HG03378 (cell line): ENCODE measurements around the gene NPAS2.

Source experiments
- ATAC-seq: cut with Tn5 transposase; IDR thresholded peaks from one replicate; pipeline ENCODE4 v1.9.1; 2021; ENCODE audit warnings: mild to moderate bottlenecking, moderate library complexity; ENCODE audit not compliant: unreplicated experiment

NPAS2 gene

DNA sequence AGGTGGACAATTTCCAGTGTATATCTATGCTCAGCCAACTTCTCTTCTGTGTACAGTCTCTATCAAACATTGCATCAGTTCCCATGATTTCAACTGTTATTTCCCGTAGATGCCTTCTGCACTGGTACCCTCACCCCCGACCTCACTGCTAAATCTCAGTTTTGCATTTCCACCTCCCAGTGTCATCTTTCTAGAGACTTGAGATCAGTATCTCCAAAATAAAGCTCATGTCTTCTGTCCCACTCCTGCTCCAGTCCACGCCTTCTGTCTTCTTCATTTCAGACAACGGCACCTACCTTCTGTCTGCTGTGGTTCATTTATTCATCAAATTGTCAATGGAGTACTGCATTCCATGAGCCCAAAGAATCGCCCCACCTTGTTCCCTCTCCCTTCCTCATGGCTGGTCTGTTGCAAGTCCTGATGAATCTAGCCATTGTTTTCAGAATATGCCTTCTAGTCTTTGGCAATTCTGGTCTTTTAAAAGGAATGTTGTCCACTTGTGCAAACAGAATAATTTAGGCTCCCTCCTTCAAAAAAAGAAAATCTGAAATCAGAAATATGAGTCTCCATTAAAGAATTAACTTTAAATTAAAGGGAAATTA lies 23.3 kb upstream of the NPAS2 start:
- no peak for ATAC-seq

DNA sequence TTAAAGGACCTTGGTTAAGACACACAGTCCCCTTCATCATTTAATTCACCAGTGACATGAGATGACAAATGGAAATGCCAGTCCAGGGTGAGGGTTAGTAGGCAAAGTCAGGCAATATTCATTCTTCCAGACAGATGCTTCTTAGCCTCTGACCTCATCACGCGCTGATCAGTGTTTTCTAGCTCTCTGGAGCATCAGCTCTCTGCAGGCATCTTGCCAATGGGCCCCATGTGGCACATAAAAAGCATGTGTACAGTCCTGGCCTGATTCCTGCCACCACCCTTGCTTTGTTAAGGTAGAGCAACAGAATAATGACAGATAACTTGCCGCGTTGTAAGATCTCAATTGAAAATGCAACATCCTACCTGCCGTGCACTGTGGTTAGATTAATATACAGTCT lies 20.3 kb upstream of the NPAS2 start:
- ATAC-seq, result no peak

DNA sequence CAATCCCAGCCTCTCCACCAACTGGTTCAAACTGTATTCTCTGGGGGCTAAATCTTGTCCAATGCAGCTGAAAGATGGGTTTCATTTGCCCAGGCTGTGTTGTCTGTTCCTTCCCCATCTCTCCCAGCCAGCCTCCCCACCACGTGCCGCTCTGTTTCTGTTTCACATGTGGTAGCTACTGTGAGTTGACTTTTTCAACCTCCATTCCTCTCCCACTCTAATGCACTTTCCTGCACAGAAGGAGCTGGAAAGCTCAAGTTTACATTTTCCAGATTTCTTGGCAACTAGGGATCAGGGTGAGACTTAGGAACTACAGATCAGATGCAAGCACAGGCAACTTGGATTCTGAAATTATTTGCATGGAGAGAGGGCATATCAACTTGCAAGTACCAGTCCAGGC lies 19.0 kb upstream of the NPAS2 start:
- no peak for ATAC-seq

DNA sequence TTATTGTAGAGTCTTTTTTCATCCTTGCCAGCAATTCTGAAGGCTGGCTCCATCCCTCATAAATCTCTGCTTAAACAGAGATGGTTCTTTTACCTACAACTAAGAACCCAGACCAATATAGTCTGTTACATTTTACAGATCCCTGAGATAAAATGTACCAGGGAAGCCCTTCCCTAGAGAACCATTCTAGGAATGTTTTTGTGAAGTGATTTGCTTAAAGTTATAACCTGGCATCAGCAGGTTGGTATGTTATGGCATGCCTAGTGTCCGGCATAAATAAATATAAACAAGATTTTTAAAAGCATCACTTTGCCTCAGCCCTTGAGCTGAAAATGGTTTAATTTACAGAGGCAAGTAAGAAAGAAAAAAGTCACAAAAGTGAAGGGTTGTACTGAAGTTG lies 18.5 kb upstream of the NPAS2 start:
- no peak for ATAC-seq

DNA sequence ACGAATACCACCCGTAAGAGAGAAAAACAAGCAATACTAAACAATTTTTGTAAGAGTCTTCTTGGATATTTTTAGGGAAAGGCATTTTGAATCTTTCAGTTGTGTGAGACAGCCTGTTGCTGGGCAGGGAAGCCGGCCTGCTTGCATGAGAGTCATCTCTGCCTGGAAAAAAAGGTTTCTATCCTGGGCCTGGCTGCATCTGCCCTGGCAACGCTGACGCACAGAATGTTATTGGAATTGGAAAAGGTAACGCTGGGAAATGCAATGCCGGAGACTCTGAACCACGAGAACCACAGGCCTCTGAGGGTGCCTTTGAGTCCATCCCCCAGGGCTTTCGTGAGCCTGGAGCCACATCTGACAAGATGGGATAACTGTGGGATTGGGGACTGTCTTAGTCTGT lies 17.9 kb upstream of the NPAS2 start:
- no peak for ATAC-seq

DNA sequence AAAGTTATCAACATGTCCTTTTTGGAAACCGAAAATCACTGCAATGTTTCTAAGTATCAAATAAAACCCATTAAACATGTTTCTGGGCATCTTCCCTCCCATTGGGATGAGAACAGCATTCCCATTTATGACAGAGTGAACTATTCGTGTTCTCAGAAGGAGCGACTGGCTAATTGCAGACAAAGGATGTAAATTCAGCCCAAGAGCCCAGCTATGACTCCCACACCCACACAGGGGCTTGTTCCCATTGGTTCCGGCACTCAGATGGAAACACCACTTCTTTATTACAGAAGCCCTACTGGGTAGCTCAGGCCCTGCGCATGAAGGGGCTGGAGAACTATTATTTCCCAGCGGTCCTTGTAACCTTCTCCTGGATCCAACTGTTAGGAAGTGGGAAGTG lies 16.6 kb upstream of the NPAS2 start:
- ATAC-seq, result no peak

DNA sequence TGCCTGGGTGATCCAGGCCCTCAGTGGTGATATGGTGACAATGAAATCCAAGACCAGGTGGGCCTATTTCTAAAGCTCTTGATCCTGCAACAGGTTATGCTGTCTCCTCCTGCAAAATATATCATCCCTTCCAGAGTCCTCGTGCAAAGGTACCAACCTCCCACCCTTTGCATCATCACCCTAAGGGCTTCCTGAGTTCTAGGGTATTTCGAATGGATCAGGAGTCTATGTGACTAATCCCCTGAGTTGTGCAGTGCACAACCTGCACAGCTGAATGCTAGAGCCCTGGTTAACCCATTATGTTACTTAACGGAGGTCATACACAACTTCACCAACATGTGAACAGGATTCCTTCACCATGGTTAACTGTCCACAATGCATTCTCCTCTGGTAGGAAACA lies 13.4 kb upstream of the NPAS2 start:
- ATAC-seq, result no peak

DNA sequence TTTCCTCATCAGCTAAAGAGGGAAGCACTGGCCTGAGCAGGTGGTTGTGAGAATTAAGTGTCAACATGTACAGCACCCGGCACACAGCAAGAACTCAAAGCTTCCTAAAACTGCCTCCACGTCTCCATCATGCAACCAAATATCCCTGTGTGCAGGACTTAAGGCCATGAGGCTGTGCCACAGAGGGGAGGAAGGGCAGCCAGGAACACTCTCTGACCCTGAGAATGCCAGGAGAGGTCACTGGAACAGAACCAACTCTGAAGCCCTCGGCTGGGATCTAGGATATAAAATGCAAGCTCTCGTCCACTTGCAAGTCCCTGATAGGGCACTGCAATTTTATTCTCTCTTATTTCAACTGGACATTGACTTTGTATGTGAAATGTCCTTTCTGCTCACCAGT lies 12.2 kb upstream of the NPAS2 start:
- no peak for ATAC-seq

DNA sequence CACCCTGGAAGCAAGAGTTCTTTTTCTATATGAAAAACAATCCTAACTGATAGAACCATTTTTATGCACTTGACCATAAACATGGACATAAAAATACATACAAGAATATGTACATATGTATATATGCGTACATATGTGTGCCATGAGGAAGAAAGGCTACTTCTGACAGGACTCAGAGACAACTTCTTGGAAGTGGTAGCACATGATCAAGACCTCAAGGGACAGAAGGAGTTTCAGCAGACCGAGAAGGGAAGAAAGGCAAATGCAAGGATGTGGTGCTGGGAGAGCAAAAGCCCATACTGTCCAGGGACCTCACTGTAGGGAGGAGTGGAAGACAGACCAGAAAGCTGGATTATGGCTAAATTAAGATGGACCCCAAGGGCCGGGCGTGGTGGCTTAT lies 11.4 kb upstream of the NPAS2 start:
- no peak for ATAC-seq

DNA sequence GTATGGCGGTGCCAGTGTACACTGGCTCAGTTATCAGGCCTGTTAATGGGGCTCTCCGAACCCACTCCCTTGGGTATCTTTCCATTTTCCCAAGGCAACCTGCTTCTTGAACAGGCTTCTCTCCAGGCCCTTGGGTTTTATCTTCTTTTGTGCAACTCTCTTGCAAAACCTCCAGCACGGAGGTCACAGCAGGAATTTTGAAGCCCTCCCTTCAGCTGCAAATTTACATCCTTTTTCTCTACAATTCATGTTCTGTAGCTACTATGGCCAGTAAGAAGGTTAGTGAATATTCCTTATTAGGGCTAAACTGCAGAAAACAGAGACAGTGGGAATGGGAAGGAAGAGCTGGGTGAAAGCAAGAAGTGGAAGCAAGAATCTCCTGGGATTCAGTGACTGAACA lies 10.4 kb upstream of the NPAS2 start:
- no peak for ATAC-seq

DNA sequence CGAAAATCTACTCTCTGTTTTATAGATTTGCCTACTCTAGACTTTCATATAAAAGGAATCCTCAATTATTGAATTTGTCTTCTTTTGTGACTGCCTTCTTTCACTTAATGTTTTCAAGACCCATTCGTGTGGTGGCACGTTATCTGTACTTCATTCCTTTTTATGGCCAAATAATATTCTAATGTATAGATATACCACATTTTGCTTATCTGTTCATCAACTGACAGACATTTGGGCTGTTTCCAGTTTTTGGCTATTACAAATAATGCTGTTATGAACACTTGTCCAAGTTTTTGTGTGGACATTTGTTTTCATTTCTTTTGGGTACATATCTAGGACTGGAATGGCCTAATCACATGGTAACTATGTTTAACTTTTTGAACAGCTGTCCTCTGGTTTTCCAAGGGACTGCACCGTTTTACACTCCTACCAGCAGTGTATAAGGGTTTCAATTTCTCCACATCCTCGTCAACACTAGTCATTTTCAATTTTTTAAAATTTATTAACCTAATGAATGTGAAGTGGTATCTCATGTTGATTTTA lies 9.3 kb upstream of the NPAS2 start:
- no peak for ATAC-seq

DNA sequence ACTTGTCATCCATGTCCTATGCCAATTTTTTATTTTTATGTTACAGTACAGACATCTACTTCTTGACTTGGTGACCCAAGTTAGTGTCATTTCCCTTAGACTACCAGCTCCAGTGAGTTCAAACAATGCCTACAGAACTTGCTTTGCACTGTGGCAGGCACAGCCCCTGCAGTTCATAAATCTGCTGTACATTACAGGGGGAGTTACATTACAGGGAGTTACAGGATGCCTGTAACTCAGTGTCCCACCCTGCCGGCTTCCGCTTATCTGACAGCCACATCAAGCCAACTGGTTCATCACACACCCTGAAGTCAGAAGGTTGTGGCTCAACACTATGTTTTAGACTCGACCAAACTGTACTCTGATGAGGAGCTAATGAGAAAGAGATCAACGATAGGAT lies 7.8 kb upstream of the NPAS2 start:
- ATAC-seq, result no peak

DNA sequence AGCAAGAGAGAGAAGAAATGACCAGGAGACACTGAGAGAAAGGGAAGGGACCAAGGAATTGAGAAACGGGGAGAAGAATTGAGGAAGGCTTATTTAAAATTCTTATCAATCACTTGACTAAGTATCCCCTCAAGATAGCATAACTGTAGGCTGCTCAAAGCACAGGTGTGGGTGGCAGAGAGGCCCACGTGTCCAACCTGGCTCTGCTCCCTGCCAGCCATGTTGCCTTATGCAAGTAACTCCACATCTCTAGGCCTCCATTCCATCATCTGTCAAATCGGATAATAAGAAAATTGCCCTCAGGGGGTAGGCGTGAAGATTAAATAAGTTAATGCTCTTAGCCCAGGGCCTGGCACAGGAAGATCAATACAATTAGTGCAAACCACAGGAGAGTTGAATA lies 7.4 kb upstream of the NPAS2 start:
- no peak for ATAC-seq

DNA sequence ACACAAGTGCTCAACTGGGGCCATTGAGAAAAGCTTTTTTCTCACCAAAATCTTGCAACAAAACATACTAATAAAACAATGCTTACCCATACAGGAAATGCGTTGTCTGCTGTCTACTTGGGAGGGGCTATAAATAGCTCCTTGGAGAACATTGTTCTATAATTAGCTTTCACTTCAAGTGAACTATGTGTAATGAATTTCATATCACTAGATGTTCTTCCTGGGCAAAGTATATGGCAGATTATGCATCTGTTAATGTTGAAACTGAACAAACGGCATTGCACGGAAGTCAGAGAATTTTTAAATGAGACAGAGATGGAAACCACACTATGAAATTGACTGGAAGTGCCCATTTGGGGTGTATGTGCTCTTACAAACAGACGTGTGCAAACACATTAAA lies 6.4 kb upstream of the NPAS2 start:
- ATAC-seq, result no peak

DNA sequence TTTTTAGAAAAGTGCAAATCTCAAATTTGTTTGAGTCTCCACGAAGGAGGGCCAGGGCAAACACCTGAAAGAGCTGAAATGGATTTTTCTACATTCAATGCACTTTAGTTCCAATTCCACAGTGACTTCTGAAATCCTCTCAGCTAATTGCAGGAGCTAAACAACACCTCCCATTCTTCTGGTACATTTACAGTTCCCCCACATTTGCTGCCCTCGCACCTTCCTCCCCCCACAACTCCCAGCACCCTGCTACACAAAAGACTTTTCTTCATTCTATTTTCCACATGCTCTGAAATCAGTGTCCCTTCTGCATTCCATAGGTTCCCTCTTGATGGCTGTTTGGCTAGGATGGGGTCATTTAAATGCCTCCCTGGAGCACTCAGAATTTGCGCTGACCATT lies 5.9 kb upstream of the NPAS2 start:
- ATAC-seq, result no peak

DNA sequence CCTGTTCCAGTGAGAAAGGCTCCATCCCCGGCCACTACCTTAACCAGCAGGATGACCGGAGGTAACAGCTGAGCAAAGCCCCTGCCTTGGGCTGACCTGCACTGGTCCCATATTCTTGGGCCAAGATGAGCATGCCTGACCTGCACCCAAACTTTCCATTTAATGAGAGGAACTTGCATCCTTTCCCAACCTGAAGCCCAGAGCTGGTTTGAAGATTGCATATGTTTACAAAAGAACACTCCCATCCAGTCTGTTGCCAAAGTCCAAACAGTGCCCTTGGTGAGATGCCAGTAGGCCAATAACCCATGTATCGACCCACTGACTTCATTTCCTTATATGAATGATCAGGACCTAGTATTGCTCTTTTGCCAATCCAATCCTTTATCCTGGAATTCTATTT lies 5.5 kb upstream of the NPAS2 start:
- no peak for ATAC-seq

DNA sequence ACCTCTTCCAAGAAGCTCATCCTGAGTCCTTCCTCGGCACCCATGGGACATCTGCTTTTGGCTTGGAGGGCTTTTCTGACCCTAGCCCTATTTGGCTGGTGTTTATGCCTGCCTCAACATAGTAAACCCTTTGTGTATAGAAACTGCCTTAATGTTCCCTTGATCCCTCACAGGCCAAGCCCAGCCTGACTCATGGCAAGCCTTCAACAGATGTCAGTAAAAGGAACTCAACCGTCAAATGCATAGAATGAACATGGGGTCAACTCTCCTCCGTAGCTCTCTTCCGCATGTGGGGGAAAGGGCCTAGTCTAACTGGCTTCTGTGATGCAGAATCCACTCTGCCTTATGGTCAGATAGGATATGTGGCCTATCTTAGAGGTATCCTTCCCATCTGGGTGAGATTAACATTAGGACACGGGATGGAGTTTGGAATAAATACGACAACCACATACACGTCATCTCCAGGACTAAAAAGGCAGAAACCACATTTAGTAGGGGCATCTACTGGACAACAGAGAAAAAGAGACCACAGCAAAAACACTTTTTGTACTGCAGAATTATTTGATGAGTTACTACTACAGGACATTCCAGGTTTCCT lies 2.5 kb upstream of the NPAS2 start:
- ATAC-seq, result no peak

DNA sequence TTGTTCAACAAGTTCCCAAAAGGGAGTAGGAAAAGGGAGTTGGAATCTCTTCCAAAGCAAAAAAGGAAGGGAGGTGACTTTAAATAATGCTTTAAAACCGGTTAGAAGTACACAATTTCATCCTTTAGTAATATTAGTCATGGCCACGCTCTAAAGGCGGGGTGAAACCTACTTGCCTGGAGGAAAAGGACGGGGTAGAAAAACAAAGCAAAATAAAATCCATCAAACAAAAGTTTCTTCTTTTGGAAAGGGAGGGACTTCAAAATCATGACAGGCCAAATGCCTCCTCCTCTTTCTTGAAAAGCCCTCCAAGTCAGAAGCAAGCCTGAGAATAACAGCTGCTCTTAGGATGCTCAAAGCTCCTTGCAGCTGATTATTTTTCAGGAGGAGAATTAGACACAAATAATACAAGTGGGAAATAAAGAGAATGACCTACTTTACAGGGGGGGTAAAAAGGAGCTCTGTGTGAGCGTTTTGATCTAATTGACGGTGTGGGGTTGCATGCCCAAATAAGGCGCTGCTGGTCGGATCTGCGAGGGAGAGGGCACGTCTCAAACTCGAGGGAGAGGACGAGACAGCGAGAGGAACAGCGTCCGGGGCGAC lies 1.8 kb upstream of the NPAS2 start:
- no peak for ATAC-seq

DNA sequence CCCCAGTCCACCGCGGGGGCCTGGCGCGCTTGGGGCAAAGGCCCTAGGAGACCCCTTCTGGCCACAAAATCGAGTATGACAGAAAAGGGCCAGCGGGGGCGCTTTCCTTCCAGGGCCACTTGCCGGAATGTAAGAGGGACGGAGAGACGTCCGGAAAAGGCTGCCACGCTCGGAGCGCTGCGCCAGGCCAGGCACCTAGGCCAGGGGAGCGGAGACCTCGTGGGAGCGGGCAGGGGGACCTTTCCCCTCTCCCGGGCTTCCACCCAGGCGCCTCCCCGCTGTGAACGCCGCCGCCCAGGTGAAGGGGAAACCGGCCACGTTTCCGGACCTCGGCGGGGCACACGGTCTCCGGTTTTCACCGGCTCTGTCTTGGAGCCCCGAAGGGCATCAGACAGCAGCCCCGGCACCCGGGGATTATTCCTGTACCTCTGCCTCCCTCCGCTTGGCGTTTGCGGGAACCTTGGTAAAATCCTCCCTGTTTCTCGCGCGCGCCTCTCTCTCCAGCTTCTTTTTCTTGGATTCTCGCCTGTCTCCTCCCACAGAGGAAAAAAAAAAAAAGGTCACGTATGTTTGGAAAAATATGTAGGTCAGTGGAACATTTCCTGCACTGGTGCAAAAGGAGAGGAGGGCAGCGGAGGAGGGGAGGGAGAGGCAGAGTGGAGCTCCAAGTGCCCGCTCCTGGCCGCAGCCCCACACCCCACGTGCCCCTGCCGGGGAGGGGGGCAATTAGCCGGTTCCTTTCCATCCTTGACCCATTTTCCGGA lies 1.2 kb upstream of the NPAS2 start:
- no peak for ATAC-seq

DNA sequence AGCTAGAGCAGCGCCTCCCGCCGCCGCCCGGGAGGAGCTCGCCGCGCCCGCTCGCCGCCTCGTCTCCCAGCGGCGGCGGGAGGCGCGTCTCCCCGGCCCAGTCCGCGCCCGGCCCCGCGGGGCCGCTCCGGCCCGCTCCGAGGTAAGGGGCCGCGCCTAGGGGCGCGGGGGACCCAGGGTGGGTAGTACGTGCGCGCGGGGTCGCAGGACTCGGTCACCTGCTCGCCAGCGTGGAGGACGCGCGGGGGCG lies 259 bp downstream of the NPAS2 start:
- ATAC-seq, result no peak

DNA sequence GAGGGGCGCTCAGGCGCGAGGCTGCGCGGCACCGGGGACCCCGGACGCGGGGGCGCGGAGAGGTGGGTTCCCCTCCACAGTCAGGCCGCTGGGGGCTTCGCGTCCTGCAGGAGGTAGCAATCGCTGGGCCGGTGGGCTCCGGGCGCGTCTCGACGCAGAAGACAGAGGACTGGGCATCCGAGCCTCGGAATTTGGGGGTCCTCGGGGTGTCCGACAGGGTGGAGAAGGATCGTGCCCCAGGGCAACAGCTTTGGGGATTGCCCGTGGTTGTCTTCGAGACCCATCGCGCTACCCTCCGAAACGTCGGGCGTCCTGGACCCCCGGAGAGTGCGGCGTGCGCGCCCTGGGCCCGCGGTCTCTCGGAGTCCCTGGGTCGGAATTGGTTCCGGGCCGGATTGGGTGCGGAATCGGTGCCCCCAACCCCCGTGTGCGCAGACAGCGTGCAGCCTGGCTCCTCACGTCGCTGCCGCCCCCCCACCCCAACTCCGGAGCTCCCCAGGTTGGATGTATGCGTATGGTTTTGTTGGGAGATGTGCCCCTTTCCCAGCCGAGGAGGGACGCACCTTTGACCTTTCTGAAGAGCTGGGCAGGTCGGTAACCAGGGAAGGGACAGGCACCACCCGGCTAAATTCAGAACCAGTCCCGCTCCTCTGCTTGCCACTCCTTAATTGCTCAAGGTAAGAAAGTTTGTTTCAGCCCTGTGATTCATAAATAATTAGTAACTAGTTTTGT lies 750 bp downstream of the NPAS2 start:
- no peak for ATAC-seq
